ENCODE measurements around the gene PLEKHA4.
"Not testable (repeated sequence)": the region's sequence is repeated elsewhere in the genome, so short reads cannot be mapped to it uniquely, and the experiment has no call there.

PLEKHA4 gene

DNA sequence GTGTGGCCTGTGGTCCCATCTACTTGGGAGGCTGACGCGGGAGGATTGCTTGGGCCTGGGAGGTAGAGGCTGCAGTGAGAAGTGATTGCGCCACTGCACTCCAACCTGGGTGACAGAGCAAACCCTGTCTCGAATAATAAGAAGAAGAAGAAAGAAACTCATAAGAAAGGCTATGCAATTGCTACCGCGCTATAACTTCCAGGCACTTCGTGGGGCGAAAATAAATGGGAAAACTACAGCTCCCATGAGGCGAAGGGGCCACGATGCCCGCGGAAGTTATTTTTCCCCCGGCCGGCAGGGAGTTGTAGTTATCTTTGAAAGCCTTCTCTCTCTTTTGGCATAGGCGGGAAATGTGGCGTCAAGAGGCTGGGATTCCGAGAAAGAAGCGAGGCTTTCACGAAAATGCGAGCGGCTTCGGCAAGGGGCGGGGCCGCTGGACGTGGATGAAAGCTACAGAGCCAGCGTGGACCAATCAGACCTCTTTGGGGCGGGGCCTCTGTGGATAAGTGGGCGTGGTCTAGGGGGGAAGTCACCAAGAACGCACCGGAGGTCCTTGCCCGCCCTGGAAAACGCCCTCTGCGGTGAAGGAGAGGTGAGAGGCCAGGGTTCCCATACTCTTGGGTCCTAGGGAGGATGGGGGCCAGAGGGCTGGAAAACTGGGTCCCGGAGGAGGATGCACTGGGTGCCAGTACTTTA is 31.5 kb upstream of the PLEKHA4 start, which contains the start of gene NUCB1:
NUCB1 (plus strand) TSS at position 532 of the 696 bp plus-strand sequence. CDS start 485 bp downstream, outside the sequence.
- Mint-ChIP-seq H3K4me1 (ENCODE audit: low read depth) (peaks cover 35% of the 10 kb centered on the region), H3K36me3 (peaks cover 5% of the 10 kb centered on the region), H3K4me3 (peak within 1 kb of the TSS; percentile 94), H3K27me3 (peaks cover under 1% of the 10 kb centered on the region), H3K27ac (peak within 1 kb of the TSS; percentile 98), H3K9me3 (ENCODE audit: low read depth) (no peaks in the 10 kb centered on the region)

DNA sequence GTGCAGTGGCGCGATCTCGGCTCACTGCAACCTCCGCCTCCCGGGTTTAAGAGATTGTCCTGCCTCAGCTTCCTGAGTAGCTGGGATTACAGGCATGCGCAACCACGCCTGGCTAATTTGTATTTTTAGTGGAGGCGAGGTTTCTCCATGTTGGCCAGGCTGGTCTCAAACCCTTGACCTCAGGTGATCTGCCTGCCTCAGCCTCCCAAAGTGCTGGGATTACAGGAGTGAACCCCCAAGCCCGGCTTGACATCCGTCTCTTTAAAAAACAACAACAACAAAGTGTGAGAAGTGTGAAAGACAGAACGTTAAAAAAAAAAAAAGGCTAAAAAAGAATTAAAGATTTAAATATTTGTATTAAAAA is 31.0 kb upstream of the PLEKHA4 start:
- not testable (repeated sequence) for H3K36me3 Mint-ChIP-seq; H3K9me3 Mint-ChIP-seq (ENCODE audit: low read depth); H3K27me3 Mint-ChIP-seq
- Mint-ChIP-seq H3K27ac (peak overlapping the region; percentile 83), H3K4me1 (ENCODE audit: low read depth) (peaks cover 39% of the 10 kb centered on the region), H3K4me3 (peak overlapping the region; percentile 71)

DNA sequence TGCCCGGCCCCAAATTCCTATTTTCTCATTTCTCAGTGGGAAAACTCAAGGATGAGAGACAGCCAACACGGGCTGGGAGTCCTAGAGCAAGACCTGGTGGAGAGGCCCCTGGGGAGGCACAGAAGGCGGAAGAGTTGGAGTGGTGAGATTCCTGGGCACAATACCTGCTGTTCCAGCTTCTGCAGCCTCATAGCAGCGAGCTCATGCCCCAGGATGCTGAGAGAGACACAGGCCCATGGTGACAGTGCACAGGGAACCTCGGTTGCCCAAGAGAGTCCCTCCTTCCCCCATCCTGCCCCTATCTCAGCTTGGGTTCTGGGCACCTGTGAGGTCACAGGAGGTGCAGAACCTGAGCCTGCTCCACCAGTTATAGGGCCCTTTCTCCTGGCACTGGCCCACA is 28.8 kb upstream of the PLEKHA4 start:
- H3K27ac Mint-ChIP-seq = no peak overlapping the region
- peaks cover 2% of the 10 kb centered on the region for H3K36me3 Mint-ChIP-seq
- H3K27me3 Mint-ChIP-seq = peaks cover 5% of the 10 kb centered on the region
- no peaks in the 10 kb centered on the region for H3K9me3 Mint-ChIP-seq (ENCODE audit: low read depth)
- H3K4me3 Mint-ChIP-seq = no peak overlapping the region
- peaks cover 34% of the 10 kb centered on the region for H3K4me1 Mint-ChIP-seq (ENCODE audit: low read depth)

DNA sequence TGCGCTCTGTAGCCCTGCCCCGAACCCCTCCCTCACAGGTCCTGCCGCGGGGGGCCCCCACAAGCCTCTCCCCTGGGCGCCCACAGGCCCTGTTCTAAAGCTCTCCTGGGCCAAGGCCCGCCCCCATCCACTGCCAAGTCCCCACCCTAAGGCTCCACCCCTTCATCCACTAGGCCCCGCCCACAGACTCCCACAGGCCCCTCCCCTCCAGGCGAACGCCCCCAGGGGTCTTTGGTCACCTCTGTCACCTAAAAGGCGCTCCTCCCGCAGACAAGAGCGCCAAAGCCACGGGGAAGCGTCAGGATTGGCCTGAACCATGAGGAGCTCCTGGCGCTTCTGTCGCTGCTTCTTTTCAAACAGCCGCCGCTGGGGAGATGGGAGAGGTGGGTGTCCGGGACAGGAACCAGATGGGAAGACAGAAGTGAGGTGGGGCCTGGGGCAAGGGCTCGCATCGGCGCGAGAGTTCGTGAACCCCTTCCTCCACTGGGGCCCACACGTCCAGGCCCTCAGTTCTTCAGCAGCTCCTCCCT is 27.8 kb upstream of the PLEKHA4 start:
- Mint-ChIP-seq H3K4me3 (peak overlapping the region; percentile 67), H3K36me3 (peaks cover 2% of the 10 kb centered on the region), H3K27me3 (peaks cover 5% of the 10 kb centered on the region), H3K9me3 (ENCODE audit: low read depth) (no peaks in the 10 kb centered on the region), H3K27ac (peak overlapping the region; percentile 34), H3K4me1 (ENCODE audit: low read depth) (peaks cover 26% of the 10 kb centered on the region)

DNA sequence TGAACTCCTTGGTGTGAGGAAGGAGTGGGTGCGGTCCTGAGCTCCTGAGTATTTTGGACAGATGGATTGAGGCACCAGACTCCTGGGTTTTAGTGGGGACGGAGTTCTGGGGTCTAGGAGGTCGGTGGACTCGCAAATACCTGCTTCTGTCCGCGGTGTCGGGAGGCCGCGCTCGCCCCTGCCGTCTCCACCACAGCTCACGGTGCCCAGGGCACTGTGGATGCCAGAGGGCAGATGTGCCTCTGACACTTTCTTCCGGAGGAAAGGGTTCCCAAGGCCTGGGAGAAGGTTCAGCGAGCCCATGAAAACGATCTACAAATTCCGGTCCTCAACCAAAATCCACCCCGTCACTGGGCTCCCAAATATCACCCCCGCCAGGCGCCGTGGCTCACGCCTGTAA is 26.8 kb upstream of the PLEKHA4 start:
- no peaks in the 10 kb centered on the region for H3K36me3 Mint-ChIP-seq
- H3K27ac Mint-ChIP-seq = no peak overlapping the region
- H3K9me3 Mint-ChIP-seq (ENCODE audit: low read depth) = no peaks in the 10 kb centered on the region
- H3K27me3 Mint-ChIP-seq = peaks cover 7% of the 10 kb centered on the region
- H3K4me1 Mint-ChIP-seq (ENCODE audit: low read depth) = peaks cover 20% of the 10 kb centered on the region
- peak overlapping the region; percentile 67 for H3K4me3 Mint-ChIP-seq

DNA sequence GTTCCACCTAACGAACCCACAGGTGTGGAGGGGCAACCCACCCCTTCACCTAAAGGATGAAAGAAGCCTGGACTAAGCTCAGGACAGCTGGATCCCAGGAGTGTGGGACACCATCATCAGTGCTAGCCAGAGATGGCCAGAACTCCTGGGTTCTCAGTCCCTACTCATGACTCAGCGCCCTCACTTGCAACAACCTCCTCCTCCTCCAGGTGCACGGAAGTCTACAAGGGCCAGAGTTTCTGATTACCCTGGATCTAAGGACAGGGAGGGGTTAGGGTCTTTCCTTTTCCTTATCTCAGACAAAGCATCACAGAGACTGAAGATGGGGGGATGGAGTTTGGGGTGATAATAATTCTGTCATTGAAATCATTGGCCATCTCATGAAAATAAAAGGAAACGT is 22.1 kb upstream of the PLEKHA4 start:
- Mint-ChIP-seq H3K27ac (no peak overlapping the region), H3K4me3 (no peak overlapping the region), H3K36me3 (no peaks in the 10 kb centered on the region), H3K27me3 (peaks cover 7% of the 10 kb centered on the region), H3K4me1 (ENCODE audit: low read depth) (peaks cover 6% of the 10 kb centered on the region), H3K9me3 (ENCODE audit: low read depth) (no peaks in the 10 kb centered on the region)

DNA sequence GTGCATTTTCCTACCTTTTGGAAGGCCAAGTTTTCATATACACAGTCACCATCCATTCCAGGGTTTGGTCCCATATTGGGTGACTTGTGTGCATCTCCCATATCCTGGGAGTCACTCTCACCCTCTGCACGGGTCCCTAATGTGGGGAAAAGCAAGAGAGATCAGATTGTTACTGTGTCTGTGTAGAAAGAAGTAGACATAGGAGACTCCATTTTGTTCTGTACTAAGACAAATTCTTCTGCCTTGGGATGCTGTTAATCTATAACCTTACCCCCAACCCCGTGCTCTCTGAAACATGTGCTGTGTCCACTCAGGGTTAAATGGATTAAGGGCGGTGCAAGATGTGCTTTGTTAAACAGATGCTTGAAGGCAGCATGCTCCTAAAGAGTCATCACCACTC is 21.1 kb upstream of the PLEKHA4 start:
- H3K4me1 Mint-ChIP-seq (ENCODE audit: low read depth); H3K9me3 Mint-ChIP-seq (ENCODE audit: low read depth); H3K27me3 Mint-ChIP-seq; H3K36me3 Mint-ChIP-seq; H3K27ac Mint-ChIP-seq; H3K4me3 Mint-ChIP-seq: not testable (repeated sequence)

DNA sequence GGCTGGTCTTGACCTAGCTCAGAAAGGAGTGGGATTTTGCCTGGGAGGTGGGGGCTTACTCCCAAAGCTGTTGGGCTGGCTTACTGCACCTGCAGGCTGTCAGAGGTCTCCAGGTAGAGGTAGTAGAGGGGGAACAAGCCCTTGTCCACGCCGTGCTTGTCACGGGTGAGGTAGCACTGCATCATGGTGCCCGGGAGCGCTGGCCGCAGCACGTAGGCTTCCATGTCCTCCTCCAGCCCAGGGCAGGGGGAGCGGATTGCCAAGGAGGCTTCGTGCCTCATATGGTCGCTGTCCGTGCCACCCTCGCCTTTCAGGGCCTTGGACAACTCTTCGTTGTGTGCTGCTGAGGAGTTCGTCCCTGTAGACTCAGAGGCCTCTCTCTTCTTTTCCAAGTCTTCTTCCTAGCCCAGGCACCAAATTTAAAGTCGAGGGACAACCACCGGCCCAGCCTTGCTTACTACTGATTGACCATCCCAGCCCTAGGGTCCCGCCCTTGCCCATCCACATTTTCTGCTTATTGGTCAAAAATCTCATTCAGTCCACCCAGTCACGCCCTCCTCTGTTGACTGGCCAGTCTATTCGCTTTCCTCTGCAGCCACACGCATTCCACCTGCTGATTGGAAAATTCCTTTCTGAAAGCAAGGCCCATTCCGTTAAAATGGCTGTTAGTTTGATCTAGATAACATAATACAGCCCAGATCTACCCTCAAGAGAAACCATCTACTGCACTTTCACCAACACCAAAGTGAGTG is 19.6 kb upstream of the PLEKHA4 start:
- Mint-ChIP-seq H3K27ac (no peak overlapping the region), H3K4me1 (ENCODE audit: low read depth) (no peaks in the 10 kb centered on the region), H3K4me3 (no peak overlapping the region), H3K36me3 (no peaks in the 10 kb centered on the region), H3K9me3 (ENCODE audit: low read depth) (no peaks in the 10 kb centered on the region), H3K27me3 (peaks cover 3% of the 10 kb centered on the region)

DNA sequence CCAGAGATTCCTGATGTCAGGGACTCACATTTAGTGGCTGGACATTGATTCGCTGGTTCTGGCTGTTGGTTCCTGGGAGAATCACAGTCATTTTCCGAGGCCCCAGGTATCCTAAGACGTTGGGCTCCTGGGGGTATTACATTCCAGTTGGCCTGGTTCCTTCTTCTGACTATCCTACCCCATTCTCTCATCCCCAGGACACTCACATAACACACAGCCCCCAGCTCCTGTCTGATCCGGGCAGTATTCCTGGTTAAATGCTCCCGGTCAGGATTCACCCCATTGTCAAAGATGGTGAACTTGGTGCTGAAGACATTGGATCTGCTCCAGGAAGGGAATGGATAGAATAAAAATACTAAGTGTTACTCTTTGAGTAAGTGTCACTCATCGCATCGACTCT is 15.3 kb upstream of the PLEKHA4 start:
- Mint-ChIP-seq H3K36me3 (no peaks in the 10 kb centered on the region), H3K27ac (no peak overlapping the region), H3K4me1 (ENCODE audit: low read depth) (peaks cover under 1% of the 10 kb centered on the region), H3K4me3 (no peak overlapping the region), H3K27me3 (no peaks in the 10 kb centered on the region), H3K9me3 (ENCODE audit: low read depth) (no peaks in the 10 kb centered on the region)

DNA sequence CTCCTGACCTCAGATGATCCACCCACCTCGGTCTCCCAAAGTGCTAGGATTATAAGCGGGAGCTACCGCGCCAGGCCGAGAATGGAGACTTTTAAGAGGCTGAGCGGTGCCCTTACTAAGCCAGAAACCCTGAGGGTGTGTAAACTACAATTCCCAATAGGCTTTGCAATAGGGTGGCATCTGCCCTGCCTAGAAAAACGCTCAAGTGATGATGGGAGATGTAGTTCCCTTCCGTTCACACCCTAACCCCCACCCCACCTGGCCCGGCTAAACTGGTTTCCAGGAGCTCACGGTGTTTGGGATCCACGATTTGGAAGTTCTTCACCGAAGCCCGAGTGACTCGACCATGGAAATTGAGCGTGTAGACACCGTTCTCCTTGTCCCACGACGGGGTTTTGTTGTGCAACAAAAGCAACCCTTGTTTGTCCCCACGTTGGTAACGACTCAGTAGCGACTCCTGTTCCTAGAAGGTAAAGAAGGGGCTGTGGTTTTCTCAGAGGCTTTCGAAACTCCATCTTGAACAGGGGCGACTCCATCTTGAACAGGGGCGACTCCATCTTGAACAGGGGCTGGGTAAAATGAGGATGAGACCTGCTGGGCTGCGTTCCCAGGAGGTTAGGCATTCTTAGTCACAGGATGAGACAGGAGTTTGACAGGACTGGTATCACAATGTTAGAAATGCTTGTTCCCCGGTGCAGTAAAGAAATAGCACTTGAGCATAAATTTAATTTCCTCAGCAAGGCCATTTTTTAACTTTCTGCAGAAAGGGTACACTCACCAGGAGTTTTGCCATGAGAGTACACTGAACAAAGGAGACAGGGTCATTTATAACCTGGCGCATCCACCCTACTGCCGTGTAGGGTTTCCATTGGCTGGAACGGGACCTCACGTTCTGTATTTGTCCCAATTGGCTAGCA is 13.6 kb upstream of the PLEKHA4 start:
- H3K4me1 Mint-ChIP-seq (ENCODE audit: low read depth) = peaks cover 12% of the 10 kb centered on the region
- no peak overlapping the region for H3K27ac Mint-ChIP-seq

DNA sequence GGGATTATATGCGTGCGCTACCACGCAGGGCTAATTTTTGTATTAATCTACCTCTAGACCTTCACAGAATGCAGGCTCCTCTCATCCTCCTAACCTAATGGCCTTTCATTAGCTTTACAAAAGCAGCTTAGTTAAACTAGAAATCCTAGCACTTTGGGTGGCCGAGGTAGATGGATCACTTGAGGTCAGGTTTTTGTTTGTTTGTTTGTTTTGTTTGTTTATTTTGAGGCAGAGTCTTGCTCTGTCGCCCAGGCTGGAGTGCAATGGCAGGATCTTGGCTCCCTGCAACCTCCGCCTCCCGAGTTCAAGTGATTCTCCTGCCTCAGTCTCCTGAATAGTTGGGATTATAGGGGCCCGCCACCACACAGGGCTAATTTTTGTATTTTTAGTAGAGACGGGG is 11.3 kb upstream of the PLEKHA4 start:
- H3K27ac Mint-ChIP-seq; H3K27me3 Mint-ChIP-seq; H3K4me3 Mint-ChIP-seq; H3K36me3 Mint-ChIP-seq; H3K9me3 Mint-ChIP-seq (ENCODE audit: low read depth): not testable (repeated sequence)
- peaks cover 26% of the 10 kb centered on the region for H3K4me1 Mint-ChIP-seq (ENCODE audit: low read depth)

More for the DNA sequence above, 13.6 kb upstream of the PLEKHA4 start:
- H3K9me3 Mint-ChIP-seq (ENCODE audit: low read depth) = no peaks in the 10 kb centered on the region
- no peak overlapping the region for H3K4me3 Mint-ChIP-seq
- peaks cover 2% of the 10 kb centered on the region for H3K36me3 Mint-ChIP-seq
- no peaks in the 10 kb centered on the region for H3K27me3 Mint-ChIP-seq

DNA sequence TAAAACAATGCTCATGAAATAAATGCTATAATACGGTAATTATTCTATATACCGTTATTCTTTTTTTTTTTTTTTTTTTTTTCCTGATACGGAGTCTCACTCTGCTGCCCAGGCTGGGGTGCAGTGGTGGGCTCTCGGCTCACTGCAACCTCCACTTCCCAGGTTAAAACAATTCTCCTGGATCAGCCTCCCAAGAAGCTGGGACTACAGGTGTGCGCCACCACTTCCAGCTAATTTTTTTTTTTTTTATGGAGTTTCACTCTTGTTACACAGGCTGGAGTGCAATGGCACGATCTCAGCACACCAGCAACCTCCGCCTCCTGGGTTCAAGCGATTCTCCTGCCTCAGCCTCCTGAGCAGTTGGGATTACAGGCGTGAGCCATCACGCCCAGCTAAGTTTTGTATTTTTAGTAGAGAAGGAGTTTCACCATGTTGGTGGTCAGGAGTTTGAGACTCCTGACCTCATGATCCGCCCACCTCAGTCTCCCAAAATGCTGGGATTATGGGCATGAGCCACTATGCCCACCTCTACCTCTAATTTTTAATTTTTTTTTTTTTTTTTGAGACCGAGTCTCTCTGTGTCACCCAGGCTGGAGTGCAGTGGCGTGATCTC is 10.7 kb upstream of the PLEKHA4 start:
- Mint-ChIP-seq H3K27me3 (no peaks in the 10 kb centered on the region), H3K4me3 (no peak overlapping the region), H3K9me3 (ENCODE audit: low read depth) (no peaks in the 10 kb centered on the region), H3K36me3 (peaks cover 10% of the 10 kb centered on the region), H3K4me1 (ENCODE audit: low read depth) (peaks cover 29% of the 10 kb centered on the region), H3K27ac (no peak overlapping the region)

DNA sequence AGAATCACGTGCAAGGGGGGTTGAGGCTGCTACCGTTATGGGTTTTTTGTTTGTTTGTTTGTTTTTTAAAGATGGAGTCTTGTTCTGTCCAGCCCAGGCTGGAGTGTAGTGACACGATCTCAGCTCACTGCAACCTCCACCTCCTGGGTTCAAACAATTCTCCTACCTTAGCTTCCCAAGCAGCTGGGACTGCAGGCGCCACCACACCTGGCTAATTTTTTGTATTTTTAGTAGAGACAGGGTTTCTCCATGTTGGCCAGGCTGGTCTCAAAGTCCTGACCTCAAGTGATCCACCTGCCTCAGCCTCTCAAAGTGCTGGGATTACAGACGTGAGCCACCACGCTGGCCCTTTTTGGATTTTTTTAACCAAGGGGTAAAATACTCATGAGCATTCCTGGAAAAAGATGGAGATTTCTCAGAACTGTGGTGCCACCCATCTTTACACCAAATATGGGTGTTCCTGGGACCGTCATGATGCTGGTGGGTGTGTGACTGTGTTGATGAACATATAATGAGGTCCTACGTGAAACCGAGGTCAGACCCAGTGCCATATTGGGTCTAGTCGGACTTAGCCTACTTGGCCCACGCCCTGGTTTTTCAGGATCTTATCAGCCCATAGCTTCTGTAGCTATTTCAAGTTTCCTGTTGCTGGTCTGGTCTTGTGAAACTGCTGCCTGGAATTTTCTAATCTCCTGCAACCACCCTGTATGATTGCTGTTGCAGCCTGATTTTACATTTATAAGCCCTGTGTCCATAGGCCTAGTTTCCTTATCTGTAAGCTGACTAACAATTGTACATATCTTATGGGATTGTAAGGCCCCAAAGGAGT is 10.0 kb upstream of the PLEKHA4 start:
- no peaks in the 10 kb centered on the region for H3K27me3 Mint-ChIP-seq
- peak overlapping the region; percentile 32 for H3K4me3 Mint-ChIP-seq
- no peaks in the 10 kb centered on the region for H3K9me3 Mint-ChIP-seq (ENCODE audit: low read depth)
- no peak overlapping the region for H3K27ac Mint-ChIP-seq
- peaks cover 36% of the 10 kb centered on the region for H3K4me1 Mint-ChIP-seq (ENCODE audit: low read depth)
- peaks cover 18% of the 10 kb centered on the region for H3K36me3 Mint-ChIP-seq

DNA sequence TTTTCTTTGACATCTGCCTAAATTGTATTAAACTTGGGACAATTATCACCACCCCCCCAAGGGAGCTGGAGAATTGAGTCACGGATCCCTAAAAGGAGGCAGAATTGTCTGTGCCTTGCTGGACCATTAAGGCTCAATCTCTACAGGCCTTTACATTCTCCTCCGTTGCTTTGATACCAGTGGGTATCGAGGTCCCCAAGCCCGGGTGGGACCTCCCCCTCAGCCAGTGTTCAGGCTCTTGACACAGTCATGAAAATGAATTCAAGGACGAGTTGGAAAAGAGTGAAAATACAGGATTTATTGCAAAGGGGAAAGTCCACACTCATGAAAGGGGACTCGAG is 9.4 kb upstream of the PLEKHA4 start:
- Mint-ChIP-seq H3K4me3 (peak overlapping the region; percentile 32), H3K9me3 (ENCODE audit: low read depth) (no peaks in the 10 kb centered on the region), H3K36me3 (peaks cover 22% of the 10 kb centered on the region)

More for the DNA sequence above, 9.4 kb upstream of the PLEKHA4 start:
- peaks cover 41% of the 10 kb centered on the region for H3K4me1 Mint-ChIP-seq (ENCODE audit: low read depth)
- H3K27me3 Mint-ChIP-seq = no peaks in the 10 kb centered on the region
- peak overlapping the region; percentile 66 for H3K27ac Mint-ChIP-seq

All from activated naive CD8-positive, alpha-beta T cell (primary cell).